Tibial nerve (tissue), 4 donors: ENCODE results near the gene PHRF1. TPM values are rescaled to one million over a fixed set of nuclear protein-coding genes. Genes with fewer than 3 reads are reported as not detected.

Experiments used
- DNase-seq, 2 donors: peaks; one replicate each; pipeline ENCODE4 v3.0.0-alpha.2; 2019; ENCODE audit warnings: low spot score in 2 of 2
- H3K27ac ChIP-seq, 4 donors: fragments of 200-600 bp; sonication (generic) in 3 of 4; one replicate each; pipeline ENCODE4 v1.5.1; 2017 to 2019; ENCODE audit warnings: mild to moderate bottlenecking in 1 of 4
- H3K27me3 ChIP-seq, 2 donors: fragments of 200-600 bp; sonication (generic) in 1 of 2; one replicate each; pipeline versions ENCODE4 v1.5.1 to v1.6.0; 2017 to 2019
- H3K36me3 ChIP-seq, 3 donors: fragments of 200-600 bp; sonication (generic); one replicate each; pipeline ENCODE4 v1.5.1; 2018 to 2019
- H3K4me1 ChIP-seq, 4 donors: fragments of 200-600 bp; sonication (generic) in 3 of 4; one replicate each; pipeline ENCODE4 v1.5.1; 2017 to 2019
- H3K4me3 ChIP-seq, 4 donors: fragments of 200-600 bp; sonication (generic) in 3 of 4; one replicate each; pipeline ENCODE4 v1.5.1; 2017 to 2019; ENCODE audit warnings: mild to moderate bottlenecking in 1 of 4, moderate library complexity in 1 of 4
- H3K9me3 ChIP-seq, 4 donors: fragments of 200-600 bp; sonication (generic) in 3 of 4; one replicate each; pipeline ENCODE4 v1.5.1; 2017 to 2019
- EP300 ChIP-seq, 2 donors: sonication (generic); formaldehyde crosslinking; IDR thresholded peaks; one replicate each; pipeline ENCODE4 v1.6.1; 2017; ENCODE audit warnings: antibody characterized with exemption in 2 of 2, mild to moderate bottlenecking in 1 of 2
- POLR2A ChIP-seq, 2 donors: fragments of 450-650 bp; IDR thresholded peaks; one replicate each; pipeline ENCODE4 v1.6.1; 2017; ENCODE audit warnings: antibody characterized with exemption in 2 of 2, mild to moderate bottlenecking in 2 of 2, moderate library complexity in 2 of 2
- WGBS, 2 donors: methylation state at CpG; one replicate each; pipeline ENCODE4 v1.1.5; 2018; 5-methylcytosine and 5-hydroxymethylcytosine counted together
- total RNA-seq, 4 donors: library from RNA; depleted of rRNA; stranded (reverse); fragments of >200 nt; gene quantifications; one replicate each; pipeline ENCODE4 v1.1.0, GENCODE V29; 2016
- TF ChIP-seq, protein P1 (sequence below), 5 experiments: fragments of 200-600 bp in 3 of 5; fragments of 450-650 bp in 2 of 5; sonication (generic) in 3 of 5; IDR thresholded peaks; one replicate each; pipeline ENCODE4 v1.5.1; 2016 to 2019; ENCODE audit warnings: antibody characterized with exemption in 5 of 5, mild to moderate bottlenecking in 3 of 5, moderate library complexity in 2 of 5

The PHRF1 gene
- total RNA-seq, 4 donors from 2014 or later, result 27.1 to 49.2 (median 34.9) TPM

DNA sequence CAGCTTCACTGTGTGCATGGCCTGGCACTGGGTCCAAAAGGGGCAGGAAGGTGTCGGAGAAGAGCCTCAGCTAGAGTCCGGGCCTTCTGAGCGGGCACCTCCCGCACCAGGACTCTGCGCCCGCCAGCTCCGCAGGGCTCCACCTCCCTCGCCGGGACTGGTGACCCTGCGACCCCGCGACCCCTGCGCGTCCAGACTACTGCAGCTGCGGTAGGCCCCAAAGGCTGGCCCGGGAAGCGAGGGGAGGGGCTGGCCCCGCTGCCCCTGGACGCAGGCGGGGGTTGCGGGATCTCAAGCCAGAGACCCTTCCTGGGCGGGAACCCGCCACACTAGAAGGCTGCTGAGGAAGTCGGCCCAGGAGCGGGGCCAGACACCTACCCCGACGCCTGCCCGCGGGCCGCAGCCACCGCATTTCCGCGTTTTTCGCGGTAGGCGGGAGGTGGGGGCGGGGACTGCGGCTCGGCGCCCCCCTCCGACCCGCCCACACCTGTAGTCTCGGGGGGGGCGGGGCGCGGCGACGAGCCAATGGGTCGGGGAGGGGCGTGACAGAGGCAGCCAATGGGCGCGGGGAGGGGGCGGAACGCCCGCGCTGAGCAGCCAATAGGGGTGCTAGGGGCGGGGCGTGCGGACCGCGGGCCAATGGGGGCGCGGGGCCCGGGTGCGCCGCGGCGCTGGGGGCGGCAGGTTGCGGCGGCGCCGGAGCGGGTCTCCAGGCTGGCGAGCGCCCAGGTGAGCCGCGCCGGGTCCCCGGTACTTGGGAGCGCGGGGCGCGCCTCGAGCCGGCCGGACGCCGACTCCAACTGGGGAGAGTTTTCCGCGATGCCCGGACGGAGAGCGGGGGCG lies 15.7 kb upstream of the PHRF1 start, which contains the start of the genes LMNTD2 and RASSF7:
Gene LMNTD2, minus strand, starts transcription at position 434 of the 843 bp plus-strand sequence. Its CDS starts 22 bp downstream, at position 412.
Gene RASSF7, plus strand, starts transcription at position 666 of the 843 bp plus-strand sequence. CDS start 799 bp downstream, outside the sequence.
- no peaks in the 10 kb centered on the region for H3K36me3 ChIP-seq
- H3K9me3 ChIP-seq, result no peaks in the 10 kb centered on the region
- peak within 1 kb of the TSS; percentile 44 to 97 (median 70) for H3K4me3 ChIP-seq
- H3K27me3 ChIP-seq, result peaks cover 0 to 48% of the 10 kb centered on the region in 2 donors
- H3K4me1 ChIP-seq, result peaks cover 0 to 34% (median 11%) of the 10 kb centered on the region in 4 donors
- TF ChIP-seq EP300 (IDR thresholded peaks at IDR 0.05) (peak in 1 of 2 donors; percentile 34), POLR2A (IDR thresholded peaks at IDR 0.05) (no peak)
- TF ChIP-seq, protein P1, sequence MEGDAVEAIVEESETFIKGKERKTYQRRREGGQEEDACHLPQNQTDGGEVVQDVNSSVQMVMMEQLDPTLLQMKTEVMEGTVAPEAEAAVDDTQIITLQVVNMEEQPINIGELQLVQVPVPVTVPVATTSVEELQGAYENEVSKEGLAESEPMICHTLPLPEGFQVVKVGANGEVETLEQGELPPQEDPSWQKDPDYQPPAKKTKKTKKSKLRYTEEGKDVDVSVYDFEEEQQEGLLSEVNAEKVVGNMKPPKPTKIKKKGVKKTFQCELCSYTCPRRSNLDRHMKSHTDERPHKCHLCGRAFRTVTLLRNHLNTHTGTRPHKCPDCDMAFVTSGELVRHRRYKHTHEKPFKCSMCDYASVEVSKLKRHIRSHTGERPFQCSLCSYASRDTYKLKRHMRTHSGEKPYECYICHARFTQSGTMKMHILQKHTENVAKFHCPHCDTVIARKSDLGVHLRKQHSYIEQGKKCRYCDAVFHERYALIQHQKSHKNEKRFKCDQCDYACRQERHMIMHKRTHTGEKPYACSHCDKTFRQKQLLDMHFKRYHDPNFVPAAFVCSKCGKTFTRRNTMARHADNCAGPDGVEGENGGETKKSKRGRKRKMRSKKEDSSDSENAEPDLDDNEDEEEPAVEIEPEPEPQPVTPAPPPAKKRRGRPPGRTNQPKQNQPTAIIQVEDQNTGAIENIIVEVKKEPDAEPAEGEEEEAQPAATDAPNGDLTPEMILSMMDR (IDR thresholded peaks at IDR 0.05), result peak in 2 of 5 experiments; percentile 21 to 39
- peak; percentile 84 to 87 for DNase-seq
- peak within 1 kb of the TSS in 2 of 4 donors; percentile 83 to 88 for H3K27ac ChIP-seq
- WGBS, 2 donors, result 3 to 8% methylated on average over 12 to 45 of the region's 95 CpGs

DNA sequence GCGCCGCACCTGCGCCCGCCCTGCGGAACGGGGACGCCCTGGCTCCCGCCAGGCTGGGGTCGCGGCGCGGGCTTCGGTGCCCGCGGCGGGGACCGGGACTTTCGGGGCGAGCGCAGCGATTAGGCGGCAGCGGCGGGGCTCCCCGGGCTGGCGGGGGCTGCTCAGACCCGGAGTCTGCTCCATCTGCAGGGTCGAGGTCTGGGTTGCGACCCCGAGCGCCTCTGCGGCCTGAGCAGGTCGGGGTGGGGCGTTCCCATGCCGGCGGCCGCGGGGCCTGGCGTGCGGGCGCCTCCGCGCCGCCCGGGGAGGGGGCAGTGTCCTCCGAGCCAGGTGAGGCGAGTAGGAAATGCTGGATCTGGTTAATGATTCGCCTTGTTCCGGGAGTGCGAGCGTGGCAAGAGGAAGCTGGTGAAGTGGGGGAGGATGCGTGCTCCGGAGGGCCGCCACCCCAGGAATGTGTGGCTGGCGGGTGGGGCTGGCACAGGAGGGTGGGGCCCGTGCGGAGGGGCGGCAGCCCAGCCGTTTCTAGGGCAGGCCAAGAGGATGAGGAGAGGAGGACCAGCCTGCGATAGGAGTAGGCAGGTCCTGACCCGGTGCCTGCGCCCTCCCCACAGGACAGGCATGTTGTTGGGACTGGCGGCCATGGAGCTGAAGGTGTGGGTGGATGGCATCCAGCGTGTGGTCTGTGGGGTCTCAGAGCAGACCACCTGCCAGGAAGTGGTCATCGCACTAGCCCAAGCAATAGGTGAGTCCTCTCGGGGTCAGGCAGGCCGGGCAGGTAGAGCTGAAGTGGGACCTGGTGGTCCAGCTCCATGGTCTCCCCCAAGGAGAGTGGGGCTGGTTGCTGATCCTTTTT lies 14.9 kb upstream of the PHRF1 start:
- H3K36me3 ChIP-seq, result no peaks in the 10 kb centered on the region
- 16 to 27% methylated on average over 27 to 38 of the region's 67 CpGs for WGBS, 2 donors
- TF ChIP-seq POLR2A (IDR thresholded peaks at IDR 0.05) (no peak), EP300 (IDR thresholded peaks at IDR 0.05) (no peak)
- TF ChIP-seq, protein P1 (IDR thresholded peaks at IDR 0.05), result no peak
- peaks cover 0 to 41% of the 10 kb centered on the region in 2 donors for H3K27me3 ChIP-seq
- no peak for DNase-seq
- H3K4me3 ChIP-seq, result peak overlapping the region; percentile 44 to 97 (median 60)
- H3K9me3 ChIP-seq, result no peaks in the 10 kb centered on the region
- peaks cover 0 to 25% (median 8%) of the 10 kb centered on the region in 4 donors for H3K4me1 ChIP-seq
- peak overlapping the region in 2 of 4 donors; percentile 79 to 83 for H3K27ac ChIP-seq

DNA sequence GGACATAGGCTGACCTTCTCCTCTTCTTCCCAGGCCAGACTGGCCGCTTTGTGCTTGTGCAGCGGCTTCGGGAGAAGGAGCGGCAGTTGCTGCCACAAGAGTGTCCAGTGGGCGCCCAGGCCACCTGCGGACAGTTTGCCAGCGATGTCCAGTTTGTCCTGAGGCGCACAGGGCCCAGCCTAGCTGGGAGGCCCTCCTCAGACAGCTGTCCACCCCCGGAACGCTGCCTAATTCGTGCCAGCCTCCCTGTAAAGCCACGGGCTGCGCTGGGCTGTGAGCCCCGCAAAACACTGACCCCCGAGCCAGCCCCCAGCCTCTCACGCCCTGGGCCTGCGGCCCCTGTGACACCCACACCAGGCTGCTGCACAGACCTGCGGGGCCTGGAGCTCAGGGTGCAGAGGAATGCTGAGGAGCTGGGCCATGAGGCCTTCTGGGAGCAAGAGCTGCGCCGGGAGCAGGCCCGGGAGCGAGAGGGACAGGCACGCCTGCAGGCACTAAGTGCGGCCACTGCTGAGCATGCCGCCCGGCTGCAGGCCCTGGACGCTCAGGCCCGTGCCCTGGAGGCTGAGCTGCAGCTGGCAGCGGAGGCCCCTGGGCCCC lies 14.1 kb upstream of the PHRF1 start:
- H3K36me3 ChIP-seq, result no peaks in the 10 kb centered on the region
- no peak overlapping the region for H3K27ac ChIP-seq
- H3K4me1 ChIP-seq, result peaks cover 0 to 25% (median 8%) of the 10 kb centered on the region in 4 donors
- 91 to 97% methylated on average over 15 to 26 of the region's 29 CpGs for WGBS, 2 donors
- DNase-seq, result no peak
- H3K4me3 ChIP-seq, result no peak overlapping the region
- H3K9me3 ChIP-seq, result no peaks in the 10 kb centered on the region
- H3K27me3 ChIP-seq, result peaks cover 0 to 33% of the 10 kb centered on the region in 2 donors
- TF ChIP-seq, protein P1 (IDR thresholded peaks at IDR 0.05), result no peak
- TF ChIP-seq POLR2A (IDR thresholded peaks at IDR 0.05) (no peak), EP300 (IDR thresholded peaks at IDR 0.05) (no peak)

DNA sequence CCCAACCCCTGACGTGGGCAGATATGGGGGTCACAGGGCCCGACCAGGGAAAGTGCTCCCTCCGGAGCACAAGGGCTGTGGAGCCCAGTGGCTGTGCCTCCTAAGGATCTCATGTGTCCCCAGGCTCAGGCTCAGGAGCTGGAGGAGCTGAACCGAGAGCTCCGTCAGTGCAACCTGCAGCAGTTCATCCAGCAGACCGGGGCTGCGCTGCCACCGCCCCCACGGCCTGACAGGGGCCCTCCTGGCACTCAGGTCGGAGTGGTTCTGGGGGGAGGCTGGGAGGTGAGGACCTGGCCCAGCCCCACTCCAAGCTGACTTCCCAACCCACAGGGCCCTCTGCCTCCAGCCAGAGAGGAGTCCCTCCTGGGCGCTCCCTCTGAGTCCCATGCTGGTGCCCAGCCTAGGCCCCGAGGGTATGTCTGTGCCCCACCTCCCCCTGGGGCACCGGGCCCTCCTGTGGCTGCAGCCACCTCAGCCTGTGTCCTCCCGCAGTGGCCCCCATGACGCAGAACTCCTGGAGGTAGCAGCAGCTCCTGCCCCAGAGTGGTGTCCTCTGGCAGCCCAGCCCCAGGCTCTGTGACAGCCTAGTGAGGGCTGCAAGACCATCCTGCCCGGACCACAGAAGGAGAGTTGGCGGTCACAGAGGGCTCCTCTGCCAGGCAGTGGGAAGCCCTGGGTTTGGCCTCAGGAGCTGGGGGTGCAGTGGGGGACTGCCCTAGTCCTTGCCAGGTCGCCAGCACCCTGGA lies 13.0 kb upstream of the PHRF1 start:
- no peak overlapping the region for H3K4me3 ChIP-seq
- peaks cover 0 to 22% of the 10 kb centered on the region in 2 donors for H3K27me3 ChIP-seq
- H3K9me3 ChIP-seq, result no peaks in the 10 kb centered on the region
- no peak for DNase-seq
- WGBS, 2 donors, result 90 to 91% methylated on average over 7 to 8 of the region's 18 CpGs
- peaks cover 0 to 33% (median 11%) of the 10 kb centered on the region in 4 donors for H3K4me1 ChIP-seq
- TF ChIP-seq, protein P1 (IDR thresholded peaks at IDR 0.05), result no peak
- no peak for TF ChIP-seq POLR2A (IDR thresholded peaks at IDR 0.05)
- TF ChIP-seq EP300 (IDR thresholded peaks at IDR 0.05), result no peak
- H3K36me3 ChIP-seq, result no peaks in the 10 kb centered on the region
- no peak overlapping the region for H3K27ac ChIP-seq
